ENCODE measurements around the gene ANAPC16.

The ANAPC16 gene

DNA sequence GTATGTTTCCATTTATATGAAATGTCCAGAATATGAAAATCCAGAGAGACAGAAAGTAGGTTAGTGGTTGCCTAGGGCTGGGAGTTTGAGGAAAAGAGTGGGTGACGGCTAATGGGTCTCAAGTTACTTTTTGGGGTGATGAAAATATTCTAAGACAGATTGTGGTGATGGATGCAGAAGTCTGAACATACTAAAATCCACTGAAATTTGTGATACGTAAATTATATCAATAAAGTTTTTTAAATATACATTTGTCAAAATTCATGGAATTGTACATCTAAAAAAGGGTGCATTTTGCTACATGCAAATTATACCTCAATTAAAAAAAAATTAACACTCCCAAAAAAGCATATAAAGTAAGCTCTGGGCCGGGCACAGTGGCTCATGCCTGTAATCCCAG lies 67.3 kb downstream of the ANAPC16 start:
- no peak overlapping the region for H3K4me3 ChIP-seq (ENCODE audit: low read length)
- no peak for TF ChIP-seq ZNF274 (IDR thresholded peaks at IDR 0.05; ENCODE audit: low read depth, low read length)
